Uterus (tissue), 4 donors: ENCODE results near the gene DNAJC19. TPM values are rescaled to one million over a fixed set of nuclear protein-coding genes. Genes with fewer than 3 reads are reported as not detected.

Experiments used
- DNase-seq, 2 donors: peaks; one replicate each; pipeline ENCODE4 v3.0.0-alpha.2; 2019 to 2020
- H3K27ac ChIP-seq, 2 donors: fragments of 200-600 bp; sonication (generic); 1 replicate in 1 of 2; 2 replicates in 1 of 2; pipeline ENCODE4 v1.5.1; 2016 to 2018
- H3K27me3 ChIP-seq, 2 donors: fragments of 200-600 bp; sonication (generic); one replicate each; pipeline ENCODE4 v1.5.1; 2018 to 2019; ENCODE audit warnings: control low read depth in 1 of 2
- H3K36me3 ChIP-seq, 2 donors: fragments of 200-600 bp; sonication (generic); one replicate each; pipeline ENCODE4 v1.5.1; 2019; ENCODE audit warnings: control low read depth in 1 of 2
- H3K4me1 ChIP-seq, 2 donors: fragments of 200-600 bp; sonication (generic); one replicate each; pipeline ENCODE4 v1.5.1; 2018 to 2019; ENCODE audit warnings: control low read depth in 1 of 2
- H3K4me3 ChIP-seq, 2 donors: fragments of 200-600 bp; sonication (generic); 1 replicate in 1 of 2; 2 replicates in 1 of 2; pipeline ENCODE4 v1.5.1; 2018 to 2019; ENCODE audit warnings: mild to moderate bottlenecking in 1 of 2
- H3K9me3 ChIP-seq, 2 donors: fragments of 200-600 bp; sonication (generic); one replicate each; pipeline ENCODE4 v1.5.1; 2019; ENCODE audit warnings: control low read depth in 1 of 2
- POLR2A ChIP-seq, 2 donors: fragments of 450-650 bp; IDR thresholded peaks; one replicate each; pipeline ENCODE4 v1.6.1; 2016; ENCODE audit warnings: antibody characterized with exemption in 2 of 2, mild to moderate bottlenecking in 1 of 2, moderate library complexity in 1 of 2
- intact Hi-C: fragments of 100-400 bp; cut with DNase I; formaldehyde crosslinking; loops from one replicate; pipeline ENCODE4 v1.15.1; 2023; ENCODE audit warnings: low total_unique reads
- total RNA-seq, 4 donors: library from RNA; depleted of rRNA in 3 of 4; stranded (reverse); fragments of >200 nt in 3 of 4; gene quantifications; one replicate each; pipeline versions ENCODE4 v1.1.0 to v1.2.4, GENCODE V29; 2014 to 2023
- TF ChIP-seq, protein P1 (sequence below), 4 experiments: fragments of 200-600 bp in 2 of 4; fragments of 450-650 bp in 2 of 4; sonication (generic) in 2 of 4; IDR thresholded peaks; one replicate each; pipeline ENCODE4 v1.5.1; 2016 to 2019; ENCODE audit warnings: antibody characterized with exemption in 4 of 4, mild to moderate bottlenecking in 2 of 4, moderate library complexity in 1 of 4
- donor health status: DM: yes; HTN: yes; CAD: no.

The DNAJC19 gene
- total RNA-seq, 4 donors from 2014 or later = 51.8 to 209 (median 68.5) TPM

DNA sequence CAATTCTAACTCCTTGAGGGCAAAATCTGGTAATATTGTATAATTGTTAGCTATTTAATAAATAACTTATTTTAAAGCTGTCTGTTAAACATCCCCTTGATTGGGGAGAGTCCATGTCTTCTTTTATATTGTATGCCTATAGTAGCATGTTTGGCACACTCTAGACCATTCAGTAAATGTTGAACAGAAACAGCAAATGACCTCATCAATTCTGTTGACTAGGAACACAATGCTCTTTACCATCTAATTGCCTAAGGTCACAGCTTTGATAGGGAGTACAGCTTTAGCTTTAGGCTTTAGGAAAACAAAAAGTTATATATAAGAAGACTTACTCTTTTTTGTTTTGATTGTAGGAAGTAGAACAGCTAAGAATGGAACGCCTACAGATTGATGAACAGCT, 27.0 kb downstream of the DNAJC19 start:
- no peak for DNase-seq
- Histone ChIP-seq H3K9me3 (no peaks in the 10 kb centered on the region), H3K4me3 (no peak overlapping the region), H3K36me3 (no peaks in the 10 kb centered on the region), H3K27ac (no peak overlapping the region), H3K4me1 (no peaks in the 10 kb centered on the region), H3K27me3 (no peaks in the 10 kb centered on the region)
- intact Hi-C loops = no loop called here
- TF ChIP-seq POLR2A (IDR thresholded peaks at IDR 0.05) = no peak
- TF ChIP-seq, protein P1, sequence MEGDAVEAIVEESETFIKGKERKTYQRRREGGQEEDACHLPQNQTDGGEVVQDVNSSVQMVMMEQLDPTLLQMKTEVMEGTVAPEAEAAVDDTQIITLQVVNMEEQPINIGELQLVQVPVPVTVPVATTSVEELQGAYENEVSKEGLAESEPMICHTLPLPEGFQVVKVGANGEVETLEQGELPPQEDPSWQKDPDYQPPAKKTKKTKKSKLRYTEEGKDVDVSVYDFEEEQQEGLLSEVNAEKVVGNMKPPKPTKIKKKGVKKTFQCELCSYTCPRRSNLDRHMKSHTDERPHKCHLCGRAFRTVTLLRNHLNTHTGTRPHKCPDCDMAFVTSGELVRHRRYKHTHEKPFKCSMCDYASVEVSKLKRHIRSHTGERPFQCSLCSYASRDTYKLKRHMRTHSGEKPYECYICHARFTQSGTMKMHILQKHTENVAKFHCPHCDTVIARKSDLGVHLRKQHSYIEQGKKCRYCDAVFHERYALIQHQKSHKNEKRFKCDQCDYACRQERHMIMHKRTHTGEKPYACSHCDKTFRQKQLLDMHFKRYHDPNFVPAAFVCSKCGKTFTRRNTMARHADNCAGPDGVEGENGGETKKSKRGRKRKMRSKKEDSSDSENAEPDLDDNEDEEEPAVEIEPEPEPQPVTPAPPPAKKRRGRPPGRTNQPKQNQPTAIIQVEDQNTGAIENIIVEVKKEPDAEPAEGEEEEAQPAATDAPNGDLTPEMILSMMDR (IDR thresholded peaks at IDR 0.05) = no peak

DNA sequence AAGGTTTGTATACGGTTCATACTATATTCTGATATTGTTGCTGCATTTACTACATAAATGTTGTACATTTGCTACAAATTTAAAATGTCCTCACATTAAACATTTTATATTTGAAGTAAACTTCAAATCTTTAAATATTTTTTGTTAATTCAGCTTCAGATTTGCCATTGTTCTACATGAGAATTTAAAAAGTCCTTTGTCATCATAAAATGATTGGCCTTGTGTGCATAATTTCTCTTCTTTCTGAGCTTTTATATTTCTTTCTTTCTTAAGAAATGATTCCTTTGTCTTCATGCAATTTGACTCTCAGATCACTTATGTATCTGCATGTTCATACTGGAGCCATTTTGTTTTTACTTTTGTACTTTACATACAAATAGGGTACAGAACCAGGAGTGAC, 28.0 kb downstream of the DNAJC19 start:
- H3K9me3 ChIP-seq = no peaks in the 10 kb centered on the region
- no peak for TF ChIP-seq POLR2A (IDR thresholded peaks at IDR 0.05)
- TF ChIP-seq, protein P1 (IDR thresholded peaks at IDR 0.05) = no peak
- no peaks in the 10 kb centered on the region for H3K27me3 ChIP-seq
- H3K36me3 ChIP-seq = no peaks in the 10 kb centered on the region
- H3K4me3 ChIP-seq = no peak overlapping the region
- no peak overlapping the region for H3K27ac ChIP-seq
- intact Hi-C loops = no loop called here
- DNase-seq = no peak
- H3K4me1 ChIP-seq = no peaks in the 10 kb centered on the region

DNA sequence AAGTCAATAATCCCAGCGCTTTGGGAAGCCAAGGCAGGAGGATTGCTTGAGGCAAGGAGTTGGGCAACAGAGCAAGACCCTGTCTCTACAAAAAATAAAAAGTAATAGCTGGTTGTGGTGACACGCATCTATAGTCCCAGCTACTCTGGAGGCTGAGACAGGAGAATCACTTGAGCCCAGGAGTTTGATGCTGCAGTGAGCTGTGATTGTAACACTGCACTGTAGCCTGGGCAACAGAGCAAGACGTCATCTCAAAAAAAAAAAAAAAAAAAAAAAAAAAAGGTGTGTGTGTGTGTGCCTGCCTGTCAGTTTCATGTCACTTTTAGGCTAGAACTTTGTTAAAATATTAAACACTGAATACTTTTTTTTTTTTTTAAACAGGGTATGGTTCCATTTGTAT, 28.4 kb downstream of the DNAJC19 start:
- H3K4me1 ChIP-seq = no peaks in the 10 kb centered on the region
- no peaks in the 10 kb centered on the region for H3K36me3 ChIP-seq

GRCh38 chr3:180959691-180960090, 29.8 kb downstream of the DNAJC19 start:
- Histone ChIP-seq H3K4me3 (no peak overlapping the region), H3K36me3 (no peaks in the 10 kb centered on the region), H3K27ac (no peak overlapping the region), H3K4me1 (no peaks in the 10 kb centered on the region), H3K9me3 (no peaks in the 10 kb centered on the region), H3K27me3 (no peaks in the 10 kb centered on the region)
- TF ChIP-seq, protein P1 (IDR thresholded peaks at IDR 0.05) = no peak
- no peak for TF ChIP-seq POLR2A (IDR thresholded peaks at IDR 0.05)
- intact Hi-C loops = no loop called here
- DNase-seq = no peak

More for the DNA sequence above, 28.4 kb downstream of the DNAJC19 start:
- no peak overlapping the region for H3K4me3 ChIP-seq
- H3K9me3 ChIP-seq = no peaks in the 10 kb centered on the region
- H3K27me3 ChIP-seq = no peaks in the 10 kb centered on the region
- no peak overlapping the region for H3K27ac ChIP-seq
- DNase-seq = no peak
- TF ChIP-seq POLR2A (IDR thresholded peaks at IDR 0.05) = no peak
- TF ChIP-seq, protein P1 (IDR thresholded peaks at IDR 0.05) = no peak
- intact Hi-C loops = no loop called here

GRCh38 chr3:180947761-180948390, 41.7 kb downstream of the DNAJC19 start:
- DNase-seq = no peak
- no peaks in the 10 kb centered on the region for H3K36me3 ChIP-seq
- no peak for TF ChIP-seq POLR2A (IDR thresholded peaks at IDR 0.05)
- TF ChIP-seq, protein P1 (IDR thresholded peaks at IDR 0.05) = no peak
- intact Hi-C loops = no loop called here
- no peaks in the 10 kb centered on the region for H3K27me3 ChIP-seq
- no peak overlapping the region for H3K27ac ChIP-seq
- H3K4me1 ChIP-seq = no peaks in the 10 kb centered on the region
- H3K4me3 ChIP-seq = no peak overlapping the region
- H3K9me3 ChIP-seq = no peaks in the 10 kb centered on the region
